Activated naive CD4-positive, alpha-beta T cell treated with anti-CD3 and anti-CD28 coated beads, Interleukin-2, amount 10 ng/mL, durations not matched to agents 7 days and 5 days (primary cell): ENCODE measurements around the gene NUP210.

Experiments used
- CTCF ChIA-PET: fragments of 350-600 bp; sonication (Branson Sonifier 250); formaldehyde crosslinking; loops from one replicate; lab custom pipeline; 2021; ENCODE audit warnings: antibody characterized with exemption; lab: Charles Lee
- DNase-seq: peaks from one replicate; pipeline ENCODE4 v3.0.0-alpha.2; 2020
- H3K27ac Mint-ChIP-seq: one replicate; pipeline ENCODE4 v1.8.0; 2021; ENCODE audit warnings: mild to moderate bottlenecking, moderate library complexity, mixed read lengths
- H3K27me3 Mint-ChIP-seq: one replicate; pipeline ENCODE4 v1.8.0; 2021; ENCODE audit warnings: mild to moderate bottlenecking, mixed read lengths
- H3K36me3 Mint-ChIP-seq: one replicate; pipeline ENCODE4 v1.8.0; 2021; ENCODE audit warnings: mixed read lengths
- H3K4me1 Mint-ChIP-seq: one replicate; pipeline ENCODE4 v1.8.0; 2021; ENCODE audit warnings: mixed read lengths
- H3K4me3 Mint-ChIP-seq: one replicate; pipeline ENCODE4 v1.8.0; 2021; ENCODE audit warnings: mild to moderate bottlenecking, moderate library complexity, mixed read lengths
- H3K9me3 Mint-ChIP-seq: one replicate; pipeline ENCODE4 v1.8.0; 2021; ENCODE audit warnings: mixed read lengths

The NUP210 gene

DNA sequence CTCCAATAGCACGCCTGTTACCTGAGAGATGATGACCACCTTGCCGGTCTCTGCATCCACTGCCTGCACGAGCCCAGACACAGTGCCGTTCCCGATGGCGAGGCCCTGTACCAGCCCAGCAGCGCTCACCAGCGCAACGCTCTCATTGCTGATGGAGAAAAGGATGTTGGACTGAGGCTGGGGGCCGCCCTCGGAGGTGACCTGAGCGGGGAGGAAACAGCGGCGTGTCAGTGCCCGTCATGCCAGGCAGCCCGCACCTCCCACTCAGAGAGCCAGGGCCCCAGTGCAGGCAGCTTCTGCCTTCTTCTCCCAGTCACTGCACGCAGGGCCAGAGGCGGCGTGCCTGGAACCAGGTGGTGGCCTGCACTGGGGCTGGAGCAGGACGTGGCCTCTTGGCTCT lies 80.3 kb downstream of the NUP210 start:
- no peak overlapping the region for H3K4me3 Mint-ChIP-seq
- DNase-seq = no peak
- CTCF ChIA-PET = no interaction called here
- no peaks in the 10 kb centered on the region for H3K9me3 Mint-ChIP-seq
- H3K4me1 Mint-ChIP-seq = peaks cover 12% of the 10 kb centered on the region
- H3K27ac Mint-ChIP-seq = peak overlapping the region; percentile 7
- no peaks in the 10 kb centered on the region for H3K27me3 Mint-ChIP-seq
- H3K36me3 Mint-ChIP-seq = peaks cover 61% of the 10 kb centered on the region

DNA sequence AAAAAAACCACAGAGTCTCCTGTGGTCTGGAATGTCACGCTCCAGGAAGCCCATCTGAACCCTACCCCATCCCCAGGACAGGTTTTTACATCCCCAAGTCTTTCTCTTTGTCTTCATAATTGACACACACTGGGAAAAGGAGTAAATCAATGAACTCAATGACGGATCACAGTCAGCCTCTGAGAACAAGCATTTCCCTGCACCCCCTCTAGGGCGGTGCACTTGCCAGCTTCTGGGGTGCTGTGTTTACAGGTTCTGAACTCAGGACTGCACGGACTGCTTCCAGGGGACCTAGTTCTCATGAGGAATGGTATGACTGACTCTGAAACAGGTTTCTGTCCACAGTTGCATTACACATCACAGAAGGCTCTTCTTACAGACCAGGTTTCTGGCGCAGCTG lies 81.1 kb downstream of the NUP210 start:
- H3K27ac Mint-ChIP-seq = no peak overlapping the region
- H3K27me3 Mint-ChIP-seq = no peaks in the 10 kb centered on the region
- no peak for DNase-seq
- H3K4me1 Mint-ChIP-seq = peaks cover 6% of the 10 kb centered on the region
- H3K9me3 Mint-ChIP-seq = no peaks in the 10 kb centered on the region
- no peak overlapping the region for H3K4me3 Mint-ChIP-seq
- H3K36me3 Mint-ChIP-seq = peaks cover 61% of the 10 kb centered on the region
- CTCF ChIA-PET = no interaction called here

DNA sequence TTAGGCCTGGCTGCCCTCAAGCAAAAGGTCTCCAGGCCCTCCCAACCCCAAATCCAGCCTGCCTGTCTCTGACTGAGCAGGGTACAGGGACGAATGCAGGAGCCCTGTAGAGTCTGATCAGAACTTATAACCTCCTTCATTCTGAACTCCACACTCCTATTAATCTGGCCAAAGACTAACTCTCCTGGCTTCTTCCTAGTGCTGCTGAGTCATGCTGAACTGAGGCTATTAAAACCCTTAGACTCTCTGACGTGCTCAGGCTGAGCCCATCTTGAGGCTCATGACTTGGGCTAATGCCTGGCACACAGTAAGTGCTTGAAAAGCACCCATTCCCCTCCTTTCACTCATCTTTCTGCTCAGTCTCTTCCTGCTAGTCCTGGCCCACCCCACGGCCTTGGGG lies 81.9 kb downstream of the NUP210 start:
- H3K9me3 Mint-ChIP-seq = no peaks in the 10 kb centered on the region
- H3K4me3 Mint-ChIP-seq = no peak overlapping the region
- CTCF ChIA-PET = no interaction called here
- peaks cover 64% of the 10 kb centered on the region for H3K36me3 Mint-ChIP-seq
- no peaks in the 10 kb centered on the region for H3K27me3 Mint-ChIP-seq
- H3K27ac Mint-ChIP-seq = peak overlapping the region; percentile 69
- DNase-seq = no peak
- peaks cover 6% of the 10 kb centered on the region for H3K4me1 Mint-ChIP-seq

DNA sequence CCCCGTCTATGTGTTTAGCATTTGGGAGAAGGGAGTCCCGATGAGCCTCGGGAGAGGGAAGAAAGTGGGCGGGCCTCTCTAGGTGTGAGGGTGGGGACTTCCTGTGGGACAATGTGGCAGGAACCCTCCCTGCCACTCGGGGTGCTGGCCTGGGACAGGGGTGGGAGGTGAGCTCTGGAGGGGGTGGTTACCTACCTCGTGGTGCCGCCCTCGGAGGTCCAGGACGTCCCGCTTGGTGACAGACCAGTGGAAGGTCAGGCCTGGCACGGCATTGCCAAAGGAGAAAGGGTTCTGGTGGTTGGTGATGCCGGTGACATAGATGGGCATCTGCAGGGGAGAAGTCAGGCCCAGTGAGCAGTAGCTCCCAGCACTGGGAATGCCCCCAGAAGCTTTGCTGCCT lies 83.5 kb downstream of the NUP210 start:
- Mint-ChIP-seq H3K27me3 (no peaks in the 10 kb centered on the region), H3K4me3 (no peak overlapping the region), H3K36me3 (peaks cover 63% of the 10 kb centered on the region), H3K4me1 (peaks cover 6% of the 10 kb centered on the region), H3K9me3 (no peaks in the 10 kb centered on the region), H3K27ac (peak overlapping the region; percentile 75)
- no peak for DNase-seq
- CTCF ChIA-PET = no interaction called here

DNA sequence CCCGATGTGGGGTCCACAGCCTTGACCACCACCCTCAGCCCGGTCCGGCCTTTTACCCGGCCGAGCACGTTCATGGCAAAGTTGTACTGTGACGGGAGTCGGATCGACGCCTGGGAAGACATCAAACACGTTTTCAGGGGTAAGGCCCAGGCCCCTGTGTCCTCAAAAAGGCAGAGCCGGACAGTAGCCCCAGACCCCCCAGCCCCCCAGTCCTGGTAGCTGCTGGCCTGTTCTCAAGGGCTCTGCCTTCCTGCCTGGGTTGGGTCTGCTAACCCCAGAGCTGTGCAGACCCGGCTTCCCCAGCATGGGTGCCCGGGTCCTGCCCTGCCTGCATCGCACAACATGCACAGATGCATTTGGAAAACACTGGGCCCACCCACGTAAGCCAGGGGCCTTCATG lies 84.6 kb downstream of the NUP210 start:
- CTCF ChIA-PET = no interaction called here
- no peak for DNase-seq
- no peaks in the 10 kb centered on the region for H3K9me3 Mint-ChIP-seq

DNA sequence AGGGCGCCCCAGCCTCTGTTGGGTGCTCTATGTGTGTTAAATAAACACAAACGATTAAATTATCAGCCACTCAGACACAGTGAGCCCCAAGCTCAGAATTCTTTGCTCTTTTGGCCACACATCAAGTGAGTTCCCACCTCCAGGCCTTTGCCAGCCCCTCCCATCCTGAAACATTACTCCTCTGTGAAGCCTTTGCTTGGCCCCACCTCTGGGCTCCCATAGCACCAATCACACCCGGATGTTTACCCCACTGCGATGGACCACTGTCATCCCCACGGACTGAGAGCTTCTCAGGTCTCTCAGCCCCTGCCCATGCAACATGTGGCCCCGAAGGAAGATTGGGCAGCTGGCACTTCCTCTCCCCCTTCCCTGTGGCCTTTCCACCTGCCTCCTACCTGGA lies 85.1 kb downstream of the NUP210 start:
- H3K4me1 Mint-ChIP-seq = peaks cover 6% of the 10 kb centered on the region
- no peak for DNase-seq

More for the DNA sequence above, 84.6 kb downstream of the NUP210 start:
- H3K4me1 Mint-ChIP-seq = peaks cover 6% of the 10 kb centered on the region
- no peak overlapping the region for H3K27ac Mint-ChIP-seq
- no peaks in the 10 kb centered on the region for H3K27me3 Mint-ChIP-seq
- H3K4me3 Mint-ChIP-seq = no peak overlapping the region
- peaks cover 65% of the 10 kb centered on the region for H3K36me3 Mint-ChIP-seq

DNA sequence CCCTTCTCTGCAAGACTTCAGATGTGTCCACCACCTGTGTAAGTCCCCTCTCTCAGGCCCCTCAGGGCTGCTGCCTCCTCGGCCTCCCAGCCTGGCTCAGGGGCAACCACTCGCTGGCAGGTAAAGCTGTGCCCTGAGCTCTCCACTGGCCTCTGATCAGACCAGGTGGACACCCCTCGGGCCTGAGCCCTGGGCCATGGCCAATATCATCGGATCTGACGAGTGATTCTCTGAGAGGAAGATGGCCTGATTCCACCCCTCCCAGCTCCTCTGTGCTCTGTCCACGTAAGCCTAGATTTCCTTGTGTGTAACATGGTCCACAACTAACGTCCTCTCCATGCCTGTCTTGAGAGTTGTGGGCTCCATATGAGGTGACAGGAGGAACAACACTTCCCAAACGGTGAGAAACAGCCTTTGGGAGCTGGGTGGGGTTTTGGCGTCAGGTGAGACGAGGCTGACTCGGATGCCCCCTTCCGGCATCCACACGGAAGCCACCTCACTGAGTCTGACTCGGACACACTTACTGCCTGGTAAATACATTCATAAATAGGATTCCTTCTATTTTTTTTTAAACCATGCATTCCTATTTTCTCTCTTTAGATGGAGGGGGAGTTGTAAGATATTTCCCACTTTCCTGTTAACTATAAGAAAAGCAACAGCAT lies 86.8 kb downstream of the NUP210 start:
- Mint-ChIP-seq H3K36me3 (peaks cover 72% of the 10 kb centered on the region), H3K27ac (peak overlapping the region; percentile 67)
- CTCF ChIA-PET = interaction anchor here (2.3 kb wide), 1 partner anchor 13 kb away, joined by 7 read pairs; no protein-coding TSS in a partner anchor

More for the DNA sequence above, 85.1 kb downstream of the NUP210 start:
- H3K27ac Mint-ChIP-seq = no peak overlapping the region
- CTCF ChIA-PET = interaction anchor here (0.6 kb wide), 1 partner anchor 11 kb away, joined by 3 read pairs; no protein-coding TSS in a partner anchor
- H3K4me3 Mint-ChIP-seq = no peak overlapping the region
- H3K36me3 Mint-ChIP-seq = peaks cover 67% of the 10 kb centered on the region
- no peaks in the 10 kb centered on the region for H3K9me3 Mint-ChIP-seq
- H3K27me3 Mint-ChIP-seq = no peaks in the 10 kb centered on the region

DNA sequence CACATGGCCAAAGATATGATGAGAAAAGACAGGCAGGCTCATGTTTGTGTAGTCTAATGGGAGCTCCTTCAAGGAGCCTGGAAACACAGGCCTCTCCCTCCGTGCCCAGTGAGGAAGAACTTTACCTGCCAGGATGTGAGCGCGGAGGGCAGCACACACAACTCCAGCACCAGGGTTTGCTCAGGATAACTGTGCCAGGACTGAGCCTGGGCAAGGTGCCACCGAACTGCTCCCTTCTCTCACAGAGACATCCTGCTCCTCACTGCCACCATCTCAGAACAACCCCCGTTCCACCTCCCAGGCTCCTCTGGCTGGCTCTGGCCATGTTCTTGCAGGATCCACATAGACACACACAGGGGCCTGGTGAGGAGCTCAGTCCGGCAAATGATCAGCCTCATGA lies 87.4 kb downstream of the NUP210 start:
- Mint-ChIP-seq H3K4me3 (no peak overlapping the region), H3K27ac (peak overlapping the region; percentile 85), H3K36me3 (peaks cover 69% of the 10 kb centered on the region), H3K9me3 (no peaks in the 10 kb centered on the region), H3K27me3 (no peaks in the 10 kb centered on the region), H3K4me1 (peaks cover 6% of the 10 kb centered on the region)
- CTCF ChIA-PET = interaction anchor here (0.8 to 2.3 kb wide), 4 partner anchors 14 to 241 kb away, joined by 3 to 7 read pairs (median 4); no protein-coding TSS in a partner anchor
- no peak for DNase-seq

More for the DNA sequence above, 86.8 kb downstream of the NUP210 start:
- DNase-seq = no peak
- Mint-ChIP-seq H3K4me3 (no peak overlapping the region), H3K9me3 (no peaks in the 10 kb centered on the region), H3K27me3 (no peaks in the 10 kb centered on the region), H3K4me1 (peaks cover 6% of the 10 kb centered on the region)

DNA sequence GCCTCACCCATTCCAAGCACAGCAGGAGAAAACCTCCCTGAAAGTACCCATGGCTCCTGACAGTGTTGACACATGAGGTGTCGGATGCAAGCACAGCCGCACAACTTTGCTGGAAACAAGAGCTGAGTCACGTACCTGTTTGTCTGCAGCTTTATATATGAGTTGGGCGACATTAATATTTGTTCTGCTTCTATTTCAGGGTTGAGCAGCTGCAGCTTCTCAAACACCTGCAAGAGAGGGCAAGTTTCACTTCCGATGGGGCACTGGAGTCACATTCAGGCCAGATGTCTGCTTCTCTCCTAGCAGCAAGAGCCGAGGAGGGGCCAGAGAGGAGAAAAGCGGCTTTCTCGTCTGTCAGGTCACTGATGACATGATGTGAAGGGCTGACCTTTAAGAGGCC lies 88.0 kb downstream of the NUP210 start:
- peaks cover 69% of the 10 kb centered on the region for H3K36me3 Mint-ChIP-seq

DNA sequence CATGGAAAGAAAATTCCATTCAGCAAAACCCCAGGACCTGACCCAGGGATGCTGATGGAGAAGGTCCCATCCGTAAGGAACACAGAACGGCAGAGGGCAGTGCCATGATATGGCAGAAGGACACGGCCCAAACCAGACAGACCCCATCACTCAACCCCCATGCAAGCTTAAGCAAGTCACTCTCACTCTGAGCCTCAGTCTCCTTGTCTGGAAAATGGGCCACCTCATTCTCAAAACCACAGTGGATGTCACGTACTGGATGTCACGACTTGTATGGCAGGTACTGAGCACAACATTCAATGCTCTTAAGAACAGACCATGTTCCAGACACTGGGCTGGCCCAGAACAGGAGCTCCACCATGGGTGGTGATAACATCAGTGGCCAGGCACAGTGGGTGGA lies 90.4 kb downstream of the NUP210 start:
- CTCF ChIA-PET = interaction anchor here (1.3 to 2.6 kb wide), 3 partner anchors 100 to 132 kb away, joined by 3 to 12 read pairs (median 5); no protein-coding TSS in a partner anchor
- H3K9me3 Mint-ChIP-seq = no peaks in the 10 kb centered on the region

More for the DNA sequence above, 88.0 kb downstream of the NUP210 start:
- Mint-ChIP-seq H3K27ac (peak overlapping the region; percentile 85), H3K9me3 (no peaks in the 10 kb centered on the region), H3K4me3 (no peak overlapping the region), H3K27me3 (no peaks in the 10 kb centered on the region), H3K4me1 (peaks cover 3% of the 10 kb centered on the region)
- CTCF ChIA-PET = interaction anchor here (0.8 to 2.6 kb wide), 5 partner anchors 14 to 241 kb away, joined by 3 to 12 read pairs (median 4); no protein-coding TSS in a partner anchor
- DNase-seq = no peak

DNA sequence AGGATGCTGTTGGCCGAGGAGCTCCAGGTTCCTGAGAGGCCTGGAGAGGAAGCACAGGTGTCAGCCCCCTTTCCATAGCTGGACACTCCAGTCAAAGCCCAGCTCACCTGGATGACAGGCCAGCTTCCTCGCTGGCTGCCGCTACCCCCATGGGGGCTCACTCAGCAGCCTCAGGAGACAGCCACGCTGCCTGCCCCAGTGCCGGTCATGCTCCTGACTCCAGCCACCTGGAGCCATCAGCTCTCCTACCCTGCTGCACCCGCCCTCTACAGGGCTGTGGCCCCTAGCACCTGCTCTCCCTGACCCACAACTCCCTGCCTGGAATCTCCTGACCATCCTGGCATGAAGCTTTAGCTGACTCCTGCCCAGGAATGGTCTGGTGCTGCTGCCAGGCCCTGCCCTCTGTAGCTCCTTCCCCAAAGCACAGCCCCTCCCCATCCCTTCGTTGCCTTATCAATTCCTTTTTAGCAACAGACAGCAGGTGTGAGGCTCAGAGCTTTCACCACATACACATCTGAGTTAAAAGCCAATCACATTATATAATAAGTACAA lies 94.2 kb downstream of the NUP210 start:
- DNase-seq = no peak
- Mint-ChIP-seq H3K4me3 (no peak overlapping the region), H3K4me1 (no peaks in the 10 kb centered on the region), H3K27me3 (no peaks in the 10 kb centered on the region), H3K36me3 (peaks cover 69% of the 10 kb centered on the region), H3K27ac (peak overlapping the region; percentile 55), H3K9me3 (no peaks in the 10 kb centered on the region)
- CTCF ChIA-PET = interaction anchor here (0.9 kb wide), 1 partner anchor 91 kb away, joined by 3 read pairs; no protein-coding TSS in a partner anchor

More for the DNA sequence above, 90.4 kb downstream of the NUP210 start:
- peaks cover 68% of the 10 kb centered on the region for H3K36me3 Mint-ChIP-seq
- H3K27ac Mint-ChIP-seq = no peak overlapping the region
- no peaks in the 10 kb centered on the region for H3K4me1 Mint-ChIP-seq
- DNase-seq = no peak
- H3K27me3 Mint-ChIP-seq = no peaks in the 10 kb centered on the region
- H3K4me3 Mint-ChIP-seq = no peak overlapping the region

DNA sequence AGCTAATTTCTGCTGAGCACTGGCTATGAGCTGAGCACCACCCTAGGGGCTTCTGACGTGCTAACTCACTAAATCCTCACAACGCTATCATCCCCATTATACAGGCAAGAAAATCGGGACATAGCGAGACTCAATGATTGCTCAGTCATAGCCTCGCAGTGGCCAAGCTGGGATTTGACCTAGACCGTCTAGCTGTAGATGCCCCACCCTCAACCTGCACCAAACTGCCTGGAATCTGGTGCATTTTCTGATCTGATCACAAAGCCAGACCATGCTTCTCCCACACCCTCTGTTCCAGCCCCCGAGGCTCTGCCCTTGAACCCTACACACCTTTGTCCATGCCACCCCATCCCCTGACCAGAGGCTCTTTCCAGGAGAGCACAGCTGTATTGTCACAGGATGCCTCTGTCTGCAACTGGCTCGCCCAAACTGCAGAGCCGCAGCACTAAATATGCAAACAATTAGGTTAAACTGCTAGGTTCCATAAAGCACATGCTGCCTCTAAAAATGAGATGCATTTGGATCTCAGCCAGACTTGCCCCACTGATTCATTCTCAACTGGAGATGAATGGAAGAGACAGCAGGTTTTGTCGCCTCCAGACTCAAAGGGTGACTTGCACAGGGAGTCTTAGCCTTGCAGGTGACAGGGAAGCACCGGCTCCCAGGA lies 95.2 kb downstream of the NUP210 start:
- H3K27ac Mint-ChIP-seq = peak overlapping the region; percentile 43
- H3K4me1 Mint-ChIP-seq = no peaks in the 10 kb centered on the region

DNA sequence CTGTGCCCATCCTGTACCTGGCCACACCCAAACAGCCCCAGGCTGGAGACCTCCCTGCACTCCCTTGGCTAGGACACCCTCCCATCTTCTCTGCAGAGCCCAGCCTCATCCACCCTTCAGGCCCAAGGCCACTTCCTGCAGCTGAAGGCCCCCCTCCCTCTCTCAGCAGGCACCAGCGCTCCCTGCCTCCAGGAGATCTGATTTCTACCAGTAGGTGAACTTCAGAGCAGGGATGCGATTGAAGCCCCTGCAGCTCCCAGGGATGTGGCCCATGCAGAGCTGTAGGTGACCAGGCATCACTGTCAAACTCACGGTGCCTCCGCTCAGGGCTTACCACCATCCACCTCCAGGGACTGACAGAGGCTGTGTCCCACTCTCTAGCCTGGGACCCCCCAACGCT lies 96.3 kb downstream of the NUP210 start:
- DNase-seq = no peak
- Mint-ChIP-seq H3K36me3 (peaks cover 61% of the 10 kb centered on the region), H3K27me3 (no peaks in the 10 kb centered on the region), H3K9me3 (no peaks in the 10 kb centered on the region), H3K4me3 (no peak overlapping the region), H3K4me1 (no peaks in the 10 kb centered on the region), H3K27ac (no peak overlapping the region)
- CTCF ChIA-PET = interaction anchor here (1.1 kb wide), 1 partner anchor 129 kb away, joined by 3 read pairs; no protein-coding TSS in a partner anchor

More for the DNA sequence above, 95.2 kb downstream of the NUP210 start:
- no peaks in the 10 kb centered on the region for H3K27me3 Mint-ChIP-seq
- H3K4me3 Mint-ChIP-seq = no peak overlapping the region
- H3K9me3 Mint-ChIP-seq = no peaks in the 10 kb centered on the region
- DNase-seq = no peak
- CTCF ChIA-PET = interaction anchor here (0.8 kb wide), 1 partner anchor 233 kb away, joined by 3 read pairs; no protein-coding TSS in a partner anchor
- peaks cover 67% of the 10 kb centered on the region for H3K36me3 Mint-ChIP-seq

DNA sequence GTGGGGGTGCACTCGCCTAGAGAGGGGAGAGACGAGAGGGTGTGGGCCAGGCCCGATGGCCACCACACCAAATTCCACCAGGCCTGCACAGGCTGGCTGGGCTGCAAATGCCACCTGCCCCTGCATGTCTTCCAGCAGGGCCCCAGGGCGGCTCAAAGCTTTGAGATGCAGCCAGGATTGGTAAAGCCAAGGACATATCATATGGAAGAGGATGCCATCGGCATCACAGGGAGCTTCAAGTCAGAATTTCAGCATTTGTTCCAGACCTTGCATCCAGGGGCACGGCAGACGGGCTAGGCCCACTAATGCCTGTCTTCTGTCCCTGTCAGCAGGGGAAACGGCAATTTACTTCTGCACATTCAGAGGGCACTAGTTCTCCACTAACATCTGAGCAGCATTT lies 97.8 kb downstream of the NUP210 start:
- Mint-ChIP-seq H3K4me3 (no peak overlapping the region), H3K27ac (no peak overlapping the region), H3K4me1 (no peaks in the 10 kb centered on the region), H3K36me3 (peaks cover 67% of the 10 kb centered on the region), H3K9me3 (no peaks in the 10 kb centered on the region), H3K27me3 (no peaks in the 10 kb centered on the region)
- CTCF ChIA-PET = no interaction called here
- no peak for DNase-seq
